NCI-H460 (cell line): ENCODE results near the gene PGGHG. TPM values are rescaled to one million over a fixed set of nuclear protein-coding genes. Genes with fewer than 3 reads are reported as not detected.
"Not testable (repeated sequence)": the region's sequence is repeated elsewhere in the genome, so short reads cannot be mapped to it uniquely, and the experiment has no call there.

Experiments used
- DNase-seq: peaks from one replicate; pipeline ENCODE4 v3.0.0-alpha.2; 2016; ENCODE audit warnings: low read depth; ENCODE audit errors: extremely low read depth
- total RNA-seq: library from RNA; depleted of rRNA; stranded (reverse); fragments of >200 nt; shearing (Covaris generic); gene quantifications from 2 replicates; pipeline ENCODE4 v1.2.3, GENCODE V29; 2014

The PGGHG gene
- total RNA-seq, 1 experiment from 2014 or later, result 13.4 TPM

DNA sequence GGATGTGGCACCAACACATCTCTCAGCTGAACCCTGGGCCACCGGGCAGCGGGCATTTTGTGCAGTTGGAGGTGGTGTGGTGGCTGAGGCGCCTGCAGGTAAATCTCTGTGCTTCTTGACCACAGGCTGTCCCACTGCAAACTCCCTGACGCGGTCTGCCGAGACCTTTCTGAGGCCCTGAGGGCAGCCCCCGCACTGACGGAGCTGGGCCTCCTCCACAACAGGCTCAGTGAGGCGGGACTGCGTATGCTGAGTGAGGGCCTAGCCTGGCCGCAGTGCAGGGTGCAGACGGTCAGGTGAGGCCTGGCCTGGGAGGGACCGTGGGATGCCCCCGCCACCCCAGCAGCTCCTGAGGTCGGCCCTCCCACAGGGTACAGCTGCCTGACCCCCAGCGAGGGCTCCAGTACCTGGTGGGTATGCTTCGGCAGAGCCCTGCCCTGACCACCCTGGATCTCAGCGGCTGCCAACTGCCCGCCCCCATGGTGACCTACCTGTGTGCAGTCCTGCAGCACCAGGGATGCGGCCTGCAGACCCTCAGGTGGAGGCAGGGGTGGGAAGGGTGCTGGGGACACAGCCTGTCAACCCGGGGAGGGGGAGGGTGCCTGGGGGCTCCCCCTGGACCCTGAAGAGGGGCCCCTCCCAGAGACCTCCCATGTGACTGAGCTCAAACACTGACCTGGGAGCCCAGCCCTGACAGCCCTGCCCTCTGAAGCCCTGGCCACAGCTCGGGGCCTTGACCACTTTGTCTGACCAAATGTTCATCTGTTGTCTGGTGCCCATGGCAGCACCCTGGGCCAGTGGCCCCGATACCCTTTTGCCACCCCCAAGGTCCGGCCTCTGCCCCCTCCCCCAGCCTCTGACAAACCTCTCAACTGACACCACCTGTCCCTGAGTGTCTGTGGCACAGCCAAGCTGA lies 4.6 kb upstream of the PGGHG start:
- no peak for DNase-seq

DNA sequence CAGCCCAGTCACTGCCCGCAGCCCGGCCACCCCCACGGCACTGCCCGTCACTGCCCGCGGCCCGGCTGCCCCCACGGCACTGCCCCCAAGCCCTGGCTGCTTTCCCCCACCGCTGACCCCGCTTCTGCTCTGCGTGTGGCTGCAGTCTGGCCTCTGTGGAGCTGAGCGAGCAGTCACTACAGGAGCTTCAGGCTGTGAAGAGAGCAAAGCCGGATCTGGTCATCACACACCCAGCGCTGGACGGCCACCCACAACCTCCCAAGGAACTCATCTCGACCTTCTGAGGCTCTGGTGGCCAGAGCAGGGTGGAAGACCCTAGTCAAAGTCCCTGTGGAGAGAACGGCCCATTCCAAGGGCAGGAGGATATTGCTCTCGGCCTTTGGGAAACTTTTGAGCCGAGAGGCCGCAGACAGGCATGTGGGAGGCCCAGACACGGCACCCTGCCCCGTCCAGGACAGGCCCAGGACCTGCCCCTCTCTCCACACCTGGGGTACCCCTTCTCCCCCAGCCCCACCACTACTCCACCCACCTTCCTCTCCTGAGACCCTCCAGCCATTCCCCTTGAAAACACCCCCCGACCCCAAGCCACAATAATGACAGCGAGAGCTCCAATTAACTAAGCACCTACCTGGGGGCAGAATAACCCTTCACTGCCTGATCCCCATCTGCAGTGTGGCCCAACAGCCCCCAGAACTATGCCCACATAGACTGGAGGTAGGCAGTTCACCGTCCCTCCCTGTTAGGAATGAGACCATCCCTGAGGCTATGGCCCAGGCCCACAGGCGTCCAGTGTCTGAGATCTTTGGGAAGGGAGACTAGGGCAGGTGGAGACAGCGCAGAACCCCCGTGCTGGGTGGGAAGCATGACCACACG lies 3.7 kb upstream of the PGGHG start:
- DNase-seq, result no peak

DNA sequence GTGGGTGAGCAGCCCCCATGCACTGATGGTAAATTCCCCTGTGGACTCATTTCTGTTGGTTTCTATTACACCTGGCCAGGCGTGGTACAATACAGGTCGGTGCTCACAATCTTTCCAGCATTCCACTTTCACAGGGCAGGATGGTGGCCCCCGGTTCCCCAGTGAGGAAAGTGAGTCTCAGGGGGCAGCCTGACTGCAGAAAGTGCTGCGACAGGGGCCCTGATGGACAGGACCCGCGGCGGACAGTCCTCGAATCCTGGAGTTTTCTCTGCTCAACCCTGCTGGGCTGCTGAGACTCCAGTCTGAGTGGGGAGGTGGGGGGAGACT lies 3.1 kb upstream of the PGGHG start:
- DNase-seq, result no peak

DNA sequence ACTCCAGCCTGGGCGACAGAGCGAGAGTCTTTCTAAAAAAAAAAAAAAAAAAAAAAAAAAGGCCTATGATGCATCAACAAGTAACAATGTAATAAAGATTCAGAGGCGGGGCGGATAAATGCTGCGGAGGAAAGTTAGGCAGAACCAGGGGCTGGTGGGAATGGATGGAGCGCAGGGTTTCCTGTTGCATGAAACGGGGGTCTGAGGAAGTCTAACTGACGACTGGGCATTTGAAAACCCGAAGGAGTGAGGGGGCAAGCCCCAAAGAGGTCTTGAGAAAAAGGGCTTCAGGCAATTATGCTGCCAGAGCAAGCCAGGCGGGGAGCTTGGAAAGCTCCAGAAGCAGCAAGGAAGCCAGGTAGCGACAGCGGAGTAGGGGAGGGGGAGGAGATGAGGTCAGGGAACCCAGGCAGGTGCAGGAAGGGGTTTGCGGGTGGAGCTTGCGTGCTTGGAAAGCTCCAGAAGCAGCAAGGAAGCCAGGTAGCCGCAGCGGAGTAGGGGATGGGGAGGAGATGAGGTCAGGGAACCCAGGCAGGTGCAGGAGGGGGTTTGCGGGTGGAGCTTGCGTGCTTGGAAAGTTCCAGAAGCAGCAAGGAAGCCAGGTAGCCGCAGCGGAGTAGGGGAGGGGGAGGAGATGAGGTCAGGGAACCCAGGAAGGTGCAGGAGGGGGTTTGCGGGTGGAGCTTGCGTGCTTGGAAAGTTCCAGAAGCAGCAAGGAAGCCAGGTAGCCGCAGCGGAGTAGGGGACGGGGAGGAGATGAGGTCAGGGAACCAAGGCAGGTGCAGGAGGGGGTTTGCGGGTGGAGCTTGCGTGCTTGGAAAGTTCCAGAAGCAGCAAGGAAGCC lies 1.7 kb upstream of the PGGHG start:
- DNase-seq, result not testable (repeated sequence)

DNA sequence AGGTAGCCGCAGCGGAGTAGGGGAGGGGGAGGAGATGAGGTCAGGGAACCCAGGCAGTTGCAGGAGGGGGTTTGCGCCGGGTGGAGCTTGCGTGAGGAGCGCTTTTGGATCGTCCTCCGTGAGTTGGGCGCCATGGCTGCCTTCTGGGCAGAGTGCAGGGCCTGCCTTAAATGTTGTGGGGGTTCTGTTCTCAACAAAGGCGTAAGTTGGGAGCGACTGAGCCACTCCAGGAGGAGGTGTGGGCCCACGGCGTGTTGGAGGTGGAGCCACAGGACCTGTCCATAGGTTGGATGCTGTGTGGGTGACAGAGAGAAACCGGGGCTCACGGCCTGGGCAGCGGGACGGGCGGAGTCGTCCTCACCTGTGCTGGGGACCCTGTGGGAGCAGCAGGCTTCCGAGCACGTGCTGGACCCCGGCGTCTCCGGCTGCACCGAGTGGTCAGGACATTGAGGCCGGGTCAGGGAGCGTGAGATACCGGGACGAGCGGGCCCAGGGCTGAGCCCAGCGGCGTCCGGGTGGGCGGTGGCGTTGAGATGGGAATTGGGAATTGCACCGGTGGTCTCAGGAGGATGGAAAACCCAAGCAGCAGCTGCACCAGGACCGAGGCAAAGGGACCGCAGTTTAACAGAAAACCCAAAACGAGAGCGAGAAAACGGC lies 977 bp upstream of the PGGHG start:
- DNase-seq, result no peak

DNA sequence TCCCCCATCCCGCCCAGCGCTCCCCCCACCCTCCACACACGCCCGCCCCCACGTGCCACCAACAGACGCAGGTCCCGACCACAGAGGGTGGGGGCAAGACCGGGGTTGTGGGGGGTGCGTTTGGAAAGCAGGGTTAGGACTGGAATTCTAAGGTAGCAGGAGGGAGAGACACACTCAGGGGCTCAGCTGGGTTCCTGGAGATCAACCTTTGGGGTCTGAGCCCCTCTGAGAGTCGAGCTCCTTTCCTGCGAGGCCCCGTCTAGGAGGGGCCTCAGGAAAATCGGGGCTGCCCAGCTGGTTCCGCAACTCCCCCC lies 429 bp downstream of the PGGHG start:
- no peak for DNase-seq

DNA sequence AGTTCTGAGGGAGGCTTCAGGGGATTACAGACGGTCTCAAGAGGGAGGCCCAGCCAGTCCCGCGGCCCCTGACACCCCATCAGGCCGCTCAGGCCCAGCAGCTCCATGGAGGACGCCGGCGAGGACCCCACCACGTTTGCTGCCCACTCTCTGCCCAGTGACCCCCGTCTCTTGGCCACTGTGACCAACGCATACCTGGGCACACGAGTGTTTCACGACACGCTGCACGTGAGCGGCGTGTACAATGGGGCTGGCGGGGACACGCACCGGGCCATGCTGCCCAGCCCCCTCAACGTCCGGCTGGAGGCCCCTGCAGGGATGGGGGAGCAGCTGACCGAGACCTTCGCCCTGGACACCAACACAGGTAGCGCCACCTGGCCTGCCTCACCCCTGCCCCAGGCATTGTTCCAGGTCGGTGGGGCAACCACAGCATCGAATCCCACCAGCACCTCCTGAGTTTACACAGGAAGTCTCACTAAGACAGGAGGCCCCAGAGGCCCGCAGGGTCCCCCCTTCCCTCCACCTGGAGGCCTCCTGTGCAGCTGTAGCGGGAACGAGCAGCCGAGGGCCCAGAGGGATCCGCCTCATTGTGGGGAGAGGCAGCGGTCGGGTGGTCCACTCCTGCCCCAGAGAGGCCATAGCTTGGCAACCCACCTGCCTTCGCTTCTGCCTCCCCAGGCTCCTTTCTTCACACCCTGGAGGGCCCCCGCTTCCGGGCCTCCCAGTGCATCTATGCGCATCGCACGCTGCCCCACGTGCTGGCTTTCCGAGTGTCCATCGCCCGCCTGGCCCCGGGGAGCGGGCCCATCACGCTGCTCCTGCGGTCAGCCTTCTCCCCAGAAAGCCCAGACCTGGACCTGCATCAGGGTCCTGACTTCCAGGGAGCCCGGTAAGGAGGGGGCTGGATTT lies 1.0 kb downstream of the PGGHG start:
- DNase-seq, result no peak

DNA sequence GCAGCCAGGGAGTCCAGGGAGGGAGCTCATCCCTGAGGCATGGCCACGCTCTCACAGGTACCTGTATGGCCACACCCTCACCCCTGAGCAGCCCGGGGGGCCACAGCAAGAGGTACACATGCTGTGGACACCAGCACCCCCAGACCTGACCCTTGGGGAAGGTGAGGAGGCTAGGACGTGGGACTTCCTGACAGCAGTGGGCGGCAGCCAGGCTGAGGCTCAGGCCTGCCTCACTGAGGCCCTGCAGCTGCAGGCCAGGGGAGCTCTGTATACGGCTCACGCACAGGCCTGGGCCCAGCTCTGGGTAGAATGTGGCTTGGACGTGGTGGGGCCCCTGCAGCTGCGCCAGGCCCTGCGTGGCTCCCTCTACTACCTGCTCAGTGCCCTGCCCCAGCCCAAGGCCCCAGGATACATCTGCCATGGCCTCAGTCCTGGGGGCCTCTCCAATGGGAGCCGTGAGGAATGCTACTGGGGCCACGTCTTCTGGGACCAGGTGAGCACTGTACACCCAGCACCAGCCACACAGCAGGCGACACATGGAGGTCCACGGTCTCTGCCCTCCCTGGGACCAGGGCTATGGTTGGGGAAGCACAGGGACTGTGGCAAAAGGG lies 1.8 kb downstream of the PGGHG start:
- DNase-seq, result no peak

DNA sequence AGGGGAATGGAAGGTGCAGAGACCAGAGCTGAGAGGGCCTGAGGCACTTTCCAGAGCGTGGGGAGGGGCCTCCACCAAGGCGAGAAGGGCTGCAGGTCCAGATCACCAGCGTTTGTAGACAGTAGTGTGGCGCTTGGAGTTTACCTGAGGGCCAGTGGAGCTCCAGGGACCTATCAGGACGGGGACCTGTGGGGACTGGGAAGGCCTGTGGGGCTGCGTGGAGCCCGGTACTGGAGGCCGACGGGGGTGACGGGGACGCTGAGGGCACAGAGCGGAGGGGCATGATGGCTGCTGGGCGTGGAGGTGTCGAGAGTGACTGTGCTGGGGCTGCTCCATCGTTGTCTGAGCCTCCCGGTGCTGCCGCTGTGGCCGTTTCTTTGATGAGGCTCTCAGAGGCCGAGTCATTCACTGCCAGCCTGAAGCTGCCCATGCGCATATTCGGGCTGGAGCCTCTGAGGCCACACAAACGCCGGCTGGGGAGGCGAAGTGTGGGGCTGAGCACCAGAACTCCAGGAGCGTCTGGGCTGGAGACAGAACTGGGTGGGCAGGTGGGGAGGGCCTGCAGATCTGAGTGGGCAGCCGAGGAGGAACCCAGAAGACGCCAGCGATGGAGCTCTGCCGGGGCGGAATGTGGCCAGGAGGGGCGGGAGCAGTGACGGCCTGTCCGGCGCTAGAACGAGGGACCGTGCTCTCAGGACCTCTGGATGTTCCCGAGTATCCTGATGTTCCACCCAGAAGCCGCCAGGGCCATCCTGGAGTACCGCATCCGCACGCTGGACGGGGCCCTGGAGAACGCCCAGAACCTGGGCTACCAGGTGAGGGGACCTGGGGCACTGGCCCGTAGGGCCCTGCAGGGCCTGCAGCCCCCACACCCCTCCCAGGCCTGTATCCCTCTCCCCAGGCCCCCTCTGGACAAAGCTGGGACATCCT lies 2.6 kb downstream of the PGGHG start:
- DNase-seq, result no peak

DNA sequence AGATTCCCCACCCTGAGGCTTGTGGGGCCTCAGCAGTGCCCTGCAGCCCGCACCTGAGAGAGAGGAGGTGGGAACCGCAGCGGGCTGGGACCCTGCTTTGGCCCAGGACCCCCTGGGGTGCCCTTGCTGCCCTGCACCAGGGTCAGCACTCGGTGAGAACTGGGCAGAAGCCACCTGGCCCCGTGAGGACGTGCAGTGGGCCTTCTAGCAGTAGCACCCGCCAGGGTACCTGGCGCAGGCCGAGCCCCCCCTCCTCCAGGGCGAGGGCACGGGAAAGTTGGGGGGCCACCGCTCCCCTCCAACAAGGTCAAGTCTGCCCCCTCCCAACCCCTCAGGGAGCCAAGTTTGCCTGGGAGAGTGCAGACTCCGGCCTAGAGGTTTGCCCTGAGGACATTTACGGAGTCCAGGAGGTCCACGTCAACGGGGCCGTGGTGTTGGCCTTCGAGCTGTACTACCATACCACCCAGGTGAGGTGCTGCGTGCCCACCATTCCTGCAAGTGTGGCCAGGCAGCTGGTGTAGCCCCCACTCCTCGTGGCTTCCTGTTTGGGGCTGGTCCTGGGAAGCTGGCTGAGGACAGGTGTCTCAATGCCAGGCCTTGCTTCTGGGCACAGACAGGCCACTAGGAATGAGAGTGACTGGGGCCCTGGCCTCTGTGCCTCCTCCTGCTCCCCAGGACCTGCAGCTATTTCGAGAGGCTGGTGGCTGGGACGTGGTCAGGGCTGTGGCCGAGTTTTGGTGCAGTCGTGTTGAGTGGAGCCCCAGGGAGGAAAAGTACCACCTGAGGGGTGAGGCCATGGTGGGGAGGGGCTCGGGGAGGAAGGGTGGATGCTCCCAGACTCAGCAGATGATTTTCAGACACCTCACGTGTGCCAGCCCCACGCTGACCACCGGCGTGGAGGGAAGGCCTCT lies 3.5 kb downstream of the PGGHG start:
- no peak for DNase-seq

DNA sequence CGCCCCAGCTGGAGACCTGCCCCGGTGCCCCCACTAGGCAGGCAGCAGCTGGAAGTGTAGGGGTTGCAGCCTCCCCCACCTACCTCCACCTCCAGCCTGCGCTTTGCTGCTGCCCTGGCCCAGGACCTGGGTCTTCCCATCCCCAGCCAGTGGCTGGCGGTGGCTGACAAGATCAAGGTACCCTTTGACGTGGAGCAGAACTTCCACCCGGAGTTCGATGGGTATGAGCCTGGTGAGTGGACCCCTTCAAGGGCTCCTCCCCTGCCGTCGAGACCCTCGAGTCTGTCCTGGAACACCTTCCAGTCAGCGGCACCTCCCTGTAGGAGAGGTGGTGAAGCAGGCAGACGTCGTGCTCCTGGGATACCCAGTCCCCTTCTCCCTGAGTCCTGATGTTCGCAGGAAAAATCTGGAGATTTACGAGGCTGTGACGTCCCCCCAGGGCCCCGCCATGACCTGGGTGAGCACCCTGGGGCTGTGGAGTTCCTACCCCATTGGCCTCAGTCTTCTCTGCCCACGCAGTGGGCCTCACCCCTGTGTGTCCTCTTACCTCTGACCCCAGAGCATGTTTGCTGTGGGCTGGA lies 4.4 kb downstream of the PGGHG start:
- no peak for DNase-seq

DNA sequence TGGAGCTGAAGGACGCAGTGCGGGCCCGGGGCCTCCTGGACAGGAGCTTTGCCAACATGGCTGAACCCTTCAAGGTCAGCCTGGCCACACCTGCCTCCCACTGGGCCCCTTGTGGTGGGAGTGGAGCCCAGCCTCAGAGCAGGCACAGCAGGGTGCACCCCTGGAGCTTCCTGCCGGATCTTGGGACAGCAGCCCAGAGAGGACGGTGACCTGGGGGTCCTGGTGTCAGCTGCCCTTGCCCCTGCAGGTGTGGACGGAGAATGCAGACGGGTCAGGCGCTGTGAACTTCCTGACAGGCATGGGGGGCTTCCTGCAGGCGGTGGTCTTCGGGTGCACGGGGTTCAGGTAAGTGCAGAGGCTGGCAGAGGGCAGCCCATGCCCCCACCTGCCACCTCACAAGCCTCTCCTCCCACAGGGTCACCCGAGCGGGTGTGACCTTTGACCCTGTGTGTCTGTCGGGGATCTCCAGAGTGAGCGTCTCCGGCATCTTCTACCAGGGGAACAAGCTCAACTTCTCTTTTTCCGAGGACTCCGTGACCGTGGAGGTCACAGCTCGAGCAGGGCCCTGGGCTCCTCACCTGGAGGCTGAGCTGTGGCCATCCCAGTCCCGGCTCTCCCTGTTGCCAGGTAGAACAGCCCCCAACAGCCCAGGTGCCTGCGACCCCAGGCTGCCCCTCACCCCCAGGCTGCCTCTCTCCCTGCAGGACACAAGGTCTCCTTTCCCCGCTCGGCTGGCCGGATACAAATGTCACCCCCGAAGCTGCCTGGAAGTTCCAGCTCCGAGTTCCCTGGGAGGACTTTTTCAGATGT lies 5.1 kb downstream of the PGGHG start:
- DNase-seq, result no peak

DNA sequence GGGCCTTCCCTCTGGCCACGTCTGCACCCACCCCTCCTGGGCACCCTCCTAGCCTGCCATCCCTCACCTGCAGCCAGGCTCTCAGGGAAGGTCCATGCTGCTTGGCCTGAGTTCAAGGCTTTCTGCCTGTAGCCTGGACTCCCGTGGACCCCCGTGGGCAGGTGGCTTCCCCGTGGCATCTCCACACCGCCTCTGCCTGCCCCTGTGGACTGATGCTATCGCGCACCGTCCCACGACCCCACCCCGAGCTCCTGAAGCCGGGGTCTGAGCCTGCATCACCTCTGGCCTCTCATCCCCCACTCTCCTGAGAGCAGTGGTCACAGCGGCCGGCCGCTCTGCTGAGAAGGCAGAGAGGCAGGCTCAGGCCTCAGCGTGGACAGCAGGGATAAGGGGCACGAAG lies 5.9 kb downstream of the PGGHG start:
- no peak for DNase-seq

DNA sequence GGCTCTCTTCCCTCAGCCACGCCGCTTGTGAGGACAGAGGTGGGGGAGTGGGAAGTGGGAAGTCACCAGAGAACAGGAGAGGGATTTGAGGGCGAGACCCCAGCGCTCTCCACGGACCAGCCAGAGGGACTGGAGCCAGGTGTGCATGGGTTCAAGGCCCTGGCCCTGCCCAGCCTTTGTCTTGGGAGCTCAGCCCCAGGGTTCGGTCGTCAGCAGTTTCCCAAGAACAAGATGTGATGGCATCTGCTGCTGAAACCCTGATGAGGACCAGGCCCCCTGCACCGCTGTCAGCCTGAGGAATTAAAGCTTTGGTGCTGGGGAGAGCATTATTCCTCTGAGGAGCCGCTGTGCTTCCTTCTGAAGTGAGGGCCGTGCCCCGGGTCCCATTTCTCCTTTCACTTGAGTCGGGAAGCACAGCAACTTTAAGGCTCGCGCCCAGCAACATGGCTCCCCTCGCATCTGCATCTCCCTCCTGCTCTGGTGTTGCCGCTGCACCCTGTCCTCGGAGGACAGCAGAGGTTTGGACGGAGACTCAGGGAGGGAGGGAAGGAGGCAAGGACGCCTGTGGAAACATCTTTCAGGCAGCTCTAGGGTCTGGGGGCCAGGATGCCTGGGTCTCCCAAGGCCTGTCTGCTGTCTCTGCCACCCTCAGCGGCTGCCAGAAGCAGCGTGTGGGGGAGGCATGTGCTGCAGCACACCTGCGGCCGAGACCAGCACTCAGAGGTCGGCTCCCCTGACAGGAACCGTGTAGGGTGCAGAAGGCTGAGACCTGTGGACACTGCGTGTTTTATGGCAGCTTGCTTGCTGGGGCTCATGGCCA lies 6.6 kb downstream of the PGGHG start:
- no peak for DNase-seq
